Measurements from ENCODE around the gene CAPZB.
"Not testable (repeated sequence)": the region's sequence is repeated elsewhere in the genome, so short reads cannot be mapped to it uniquely, and the experiment has no call there.

CAPZB gene

GRCh38 chr1:19306941-19307340 lies 178.4 kb downstream of the CAPZB start:
- no peak for DNase-seq

- no peak for DNase-seq
Observed at GRCh38 chr1:19305880-19306279, 179.5 kb downstream of the CAPZB start.

- DNase-seq, result not testable (repeated sequence)
Observed at GRCh38 chr1:19304081-19304480, 181.3 kb downstream of the CAPZB start.

GRCh38 chr1:19300211-19300610 lies 185.1 kb downstream of the CAPZB start:
- DNase-seq, result no peak

- no peak for DNase-seq
Observed at GRCh38 chr1:19294638-19295037, 190.7 kb downstream of the CAPZB start.

- DNase-seq, result no peak
Observed at GRCh38 chr1:19289244-19289643, 196.1 kb downstream of the CAPZB start.

Data from activated naive CD4-positive, alpha-beta T cell (primary cell).